Prostate gland (tissue), 2 donors: ENCODE measurements around the gene KDM4C. TPM values are rescaled to one million over a fixed set of nuclear protein-coding genes. Genes with fewer than 3 reads are reported as not detected.

ENCODE experiments used
- DNase-seq: peaks from one replicate; pipeline ENCODE4 v3.0.0-alpha.2; 2019; ENCODE audit warnings: low spot score
- H3K27ac ChIP-seq, 2 donors: fragments of 200-600 bp; sonication (generic); 2 replicates each; pipeline ENCODE4 v1.5.1; 2017 to 2019
- H3K27me3 ChIP-seq: fragments of 200-600 bp; sonication (generic); replicated peaks from 2 replicates; pipeline ENCODE4 v1.5.1; 2019; ENCODE audit not compliant: insufficient read depth
- H3K36me3 ChIP-seq, 2 donors: fragments of 200-600 bp; sonication (generic); 1 replicate in 1 of 2; 2 replicates in 1 of 2; pipeline versions ENCODE4 v1.5.1 to v1.8.1; 2017 to 2019
- H3K4me1 ChIP-seq: fragments of 200-600 bp; sonication (generic); replicated peaks from 2 replicates; pipeline ENCODE4 v1.5.1; 2019
- H3K4me3 ChIP-seq, 2 donors: fragments of 200-600 bp; sonication (generic); 2 replicates each; pipeline ENCODE4 v1.5.1; 2017 to 2019
- H3K9me3 ChIP-seq: fragments of 200-600 bp; sonication (generic); 2 replicates; pipeline ENCODE4 v1.5.1; 2017
- CTCF ChIP-seq, 4 experiments: fragments of 200-600 bp in 2 of 4; fragments of 450-650 bp in 2 of 4; sonication (generic) in 2 of 4; IDR thresholded peaks; 1 replicate in 3 of 4; 2 replicates in 1 of 4; pipeline ENCODE4 v1.5.1; 2016 to 2019; ENCODE audit warnings: antibody characterized with exemption in 4 of 4, mild to moderate bottlenecking in 2 of 4, moderate library complexity in 2 of 4
- POLR2A ChIP-seq: fragments of 450-650 bp; IDR thresholded peaks from one replicate; pipeline ENCODE4 v1.6.1; 2016; ENCODE audit warnings: antibody characterized with exemption, mild to moderate bottlenecking
- POLR2AphosphoS5 ChIP-seq: sonication (generic); formaldehyde crosslinking; IDR thresholded peaks from one replicate; pipeline ENCODE4 v1.6.1; 2017; ENCODE audit warnings: antibody characterized with exemption
- WGBS: methylation state at CpG from one replicate; pipeline ENCODE4 v1.1.5; 2018; 5-methylcytosine and 5-hydroxymethylcytosine counted together
- intact Hi-C: fragments of 100-400 bp; cut with DNase I; formaldehyde crosslinking; loops from one replicate; pipeline ENCODE4 v1.14.2; 2022
- total RNA-seq, 2 donors: library from RNA; depleted of rRNA; stranded (reverse); fragments of >200 nt; gene quantifications; one replicate each; pipeline ENCODE4 v1.1.0, GENCODE V29; 2016

Gene KDM4C
- total RNA-seq, 2 donors from 2014 or later, result 18.1 to 27.7 TPM

GRCh38 chr9:7086389-7086788 lies 328.6 kb downstream of the KDM4C start:
- TF ChIP-seq CTCF (IDR thresholded peaks at IDR 0.05) (no peak), POLR2AphosphoS5 (no peak), POLR2A (no peak)
- intact Hi-C loops, result no loop called here
- WGBS, result 98% methylated on average over 3 of the region's 3 CpGs

GRCh38 chr9:7088611-7089010 lies 330.8 kb downstream of the KDM4C start:
- TF ChIP-seq CTCF (IDR thresholded peaks at IDR 0.05) (no peak), POLR2AphosphoS5 (no peak), POLR2A (no peak)
- Histone ChIP-seq H3K27me3 (no peaks in the 10 kb centered on the region), H3K27ac (no peak overlapping the region), H3K9me3 (no peaks in the 10 kb centered on the region), H3K4me3 (no peak overlapping the region), H3K4me1 (no peaks in the 10 kb centered on the region), H3K36me3 (no peaks in the 10 kb centered on the region)
- intact Hi-C loops, result no loop called here
- no peak for DNase-seq
- WGBS, result 82% methylated on average over 3 of the region's 3 CpGs

More at GRCh38 chr9:7086389-7086788, 328.6 kb downstream of the KDM4C start:
- Histone ChIP-seq H3K4me1 (no peaks in the 10 kb centered on the region), H3K9me3 (no peaks in the 10 kb centered on the region), H3K4me3 (no peak overlapping the region), H3K36me3 (no peaks in the 10 kb centered on the region), H3K27ac (no peak overlapping the region), H3K27me3 (no peaks in the 10 kb centered on the region)
- DNase-seq, result no peak

- WGBS, result 45% methylated on average over 5 of the region's 5 CpGs
- DNase-seq, result no peak
- no peak overlapping the region for H3K27ac ChIP-seq
- TF ChIP-seq POLR2A, result no peak
- no peak for TF ChIP-seq POLR2AphosphoS5
- TF ChIP-seq CTCF (IDR thresholded peaks at IDR 0.05), result no peak
- no peaks in the 10 kb centered on the region for H3K36me3 ChIP-seq
- intact Hi-C loops, result no loop called here
- no peaks in the 10 kb centered on the region for H3K27me3 ChIP-seq
- no peak overlapping the region for H3K4me3 ChIP-seq
- no peaks in the 10 kb centered on the region for H3K4me1 ChIP-seq
- no peaks in the 10 kb centered on the region for H3K9me3 ChIP-seq
Measured at GRCh38 chr9:7089406-7090193, 331.8 kb downstream of the KDM4C start.

- 94% methylated on average over 4 of the region's 4 CpGs for whole genome bisulfite sequencing
- DNase-seq, result no peak
- Histone ChIP-seq H3K9me3 (no peaks in the 10 kb centered on the region), H3K27ac (no peak overlapping the region), H3K4me3 (no peak overlapping the region), H3K27me3 (no peaks in the 10 kb centered on the region), H3K4me1 (no peaks in the 10 kb centered on the region), H3K36me3 (no peaks in the 10 kb centered on the region)
- intact Hi-C loops, result no loop called here
- TF ChIP-seq POLR2AphosphoS5, result no peak
- no peak for TF ChIP-seq POLR2A
- no peak for TF ChIP-seq CTCF (IDR thresholded peaks at IDR 0.05)
Measured at GRCh38 chr9:7093040-7093439, 335.3 kb downstream of the KDM4C start.

GRCh38 chr9:7094052-7094451 lies 336.3 kb downstream of the KDM4C start:
- Histone ChIP-seq H3K4me1 (no peaks in the 10 kb centered on the region), H3K27me3 (no peaks in the 10 kb centered on the region), H3K36me3 (no peaks in the 10 kb centered on the region), H3K9me3 (no peaks in the 10 kb centered on the region), H3K27ac (no peak overlapping the region), H3K4me3 (no peak overlapping the region)
- no peak for DNase-seq
- TF ChIP-seq CTCF (IDR thresholded peaks at IDR 0.05), result no peak
- no peak for TF ChIP-seq POLR2AphosphoS5
- no peak for TF ChIP-seq POLR2A
- intact Hi-C loops, result no loop called here
- WGBS, result 84% methylated on average over 2 of the region's 2 CpGs
